ENCODE results near the gene CALN1. TPM values are rescaled to one million over a fixed set of nuclear protein-coding genes. Genes with fewer than 3 reads are reported as not detected.

CALN1 gene
- total RNA-seq, 1 donor from 2014 or later, result not detected

- no peak for TF ChIP-seq CTCF (IDR thresholded peaks at IDR 0.05; ENCODE audit: insufficient read depth, low read depth, low read length)
- no peak for TF ChIP-seq EZH2 (IDR thresholded peaks at IDR 0.05; ENCODE audit: insufficient read depth, low read length)
- H3K9me3 ChIP-seq (ENCODE audit: insufficient read depth, low read depth, low read length), result peaks cover 16% of the 10 kb centered on the region
- H3K36me3 ChIP-seq (ENCODE audit: insufficient read depth, low read length), result no peaks in the 10 kb centered on the region
- no peak overlapping the region for H3K4me3 Mint-ChIP-seq (ENCODE audit: unreplicated experiment)
- DNase-seq (ENCODE audit: low read depth) (no peak), FAIRE-seq (no peak)
- H3K27ac Mint-ChIP-seq (ENCODE audit: unreplicated experiment), result no peak overlapping the region
- H3K4me1 Mint-ChIP-seq (ENCODE audit: low read depth, unreplicated experiment), result peaks cover 7% of the 10 kb centered on the region
- H3K27ac ChIP-seq (ENCODE audit: low read depth, low read length), result no peak overlapping the region
- peaks cover 2% of the 10 kb centered on the region for H3K27me3 Mint-ChIP-seq (ENCODE audit: low read depth, unreplicated experiment)
- H3K36me3 Mint-ChIP-seq (ENCODE audit: low read depth, unreplicated experiment), result peaks cover 5% of the 10 kb centered on the region
- H3K9ac ChIP-seq (ENCODE audit: low read length), result no peak overlapping the region
- H3K4me1 ChIP-seq (ENCODE audit: insufficient read depth, low read length), result no peaks in the 10 kb centered on the region
- no peaks in the 10 kb centered on the region for H4K20me1 ChIP-seq (ENCODE audit: insufficient read depth, low read length)
- no peak overlapping the region for H3K4me2 ChIP-seq (ENCODE audit: low read length)
- H3K27me3 ChIP-seq (ENCODE audit: insufficient read depth, low read length), result no peaks in the 10 kb centered on the region
- H3K79me2 ChIP-seq (ENCODE audit: insufficient read depth, low read length), result no peaks in the 10 kb centered on the region
- H3K9me3 Mint-ChIP-seq (ENCODE audit: unreplicated experiment), result peaks cover 28% of the 10 kb centered on the region
- no peak overlapping the region for H3K4me3 ChIP-seq (ENCODE audit: insufficient read depth, low read depth, low read length)
- H2AFZ ChIP-seq (ENCODE audit: low read depth, low read length), result no peak overlapping the region
These were observed 628.0 kb downstream of the CALN1 start for GRCh38 chr7:71784180-71784579.

GRCh38 chr7:71783779-71784178, 628.4 kb downstream of the CALN1 start:
- Histone ChIP-seq H3K4me2 (ENCODE audit: low read length) (no peak overlapping the region), H3K9ac (ENCODE audit: low read length) (no peak overlapping the region), H3K36me3 (ENCODE audit: insufficient read depth, low read length) (no peaks in the 10 kb centered on the region), H3K27ac (ENCODE audit: low read depth, low read length) (no peak overlapping the region), H3K4me3 (ENCODE audit: insufficient read depth, low read depth, low read length) (no peak overlapping the region), H3K4me1 (ENCODE audit: insufficient read depth, low read length) (no peaks in the 10 kb centered on the region), H3K9me3 (ENCODE audit: insufficient read depth, low read depth, low read length) (peaks cover 16% of the 10 kb centered on the region), H3K79me2 (ENCODE audit: insufficient read depth, low read length) (no peaks in the 10 kb centered on the region), H4K20me1 (ENCODE audit: insufficient read depth, low read length) (no peaks in the 10 kb centered on the region), H3K27me3 (ENCODE audit: insufficient read depth, low read length) (no peaks in the 10 kb centered on the region), H2AFZ (ENCODE audit: low read depth, low read length) (no peak overlapping the region)
- Mint-ChIP-seq H3K36me3 (ENCODE audit: low read depth, unreplicated experiment) (peaks cover 5% of the 10 kb centered on the region), H3K9me3 (ENCODE audit: unreplicated experiment) (peaks cover 28% of the 10 kb centered on the region), H3K4me3 (ENCODE audit: unreplicated experiment) (no peak overlapping the region), H3K27ac (ENCODE audit: unreplicated experiment) (no peak overlapping the region), H3K4me1 (ENCODE audit: low read depth, unreplicated experiment) (peaks cover 7% of the 10 kb centered on the region), H3K27me3 (ENCODE audit: low read depth, unreplicated experiment) (peaks cover 2% of the 10 kb centered on the region)
- no peak for TF ChIP-seq CTCF (IDR thresholded peaks at IDR 0.05; ENCODE audit: insufficient read depth, low read depth, low read length)
- TF ChIP-seq EZH2 (IDR thresholded peaks at IDR 0.05; ENCODE audit: insufficient read depth, low read length), result no peak
- DNase-seq (ENCODE audit: low read depth), result no peak
- no peak for FAIRE-seq

- FAIRE-seq (no peak), DNase-seq (ENCODE audit: low read depth) (no peak)
- H3K27ac ChIP-seq (ENCODE audit: low read depth, low read length), result no peak overlapping the region
- H3K9ac ChIP-seq (ENCODE audit: low read length), result no peak overlapping the region
- H3K4me1 ChIP-seq (ENCODE audit: insufficient read depth, low read length), result no peaks in the 10 kb centered on the region
- Mint-ChIP-seq H3K4me3 (ENCODE audit: unreplicated experiment) (no peak overlapping the region), H3K4me1 (ENCODE audit: low read depth, unreplicated experiment) (peaks cover 7% of the 10 kb centered on the region), H3K36me3 (ENCODE audit: low read depth, unreplicated experiment) (no peaks in the 10 kb centered on the region), H3K27ac (ENCODE audit: unreplicated experiment) (no peak overlapping the region), H3K27me3 (ENCODE audit: low read depth, unreplicated experiment) (peaks cover 2% of the 10 kb centered on the region), H3K9me3 (ENCODE audit: unreplicated experiment) (peaks cover 19% of the 10 kb centered on the region)
- no peak overlapping the region for H2AFZ ChIP-seq (ENCODE audit: low read depth, low read length)
- H3K27me3 ChIP-seq (ENCODE audit: insufficient read depth, low read length), result no peaks in the 10 kb centered on the region
- H3K36me3 ChIP-seq (ENCODE audit: insufficient read depth, low read length), result no peaks in the 10 kb centered on the region
- H3K79me2 ChIP-seq (ENCODE audit: insufficient read depth, low read length), result no peaks in the 10 kb centered on the region
- peaks cover 8% of the 10 kb centered on the region for H3K9me3 ChIP-seq (ENCODE audit: insufficient read depth, low read depth, low read length)
- no peak for TF ChIP-seq EZH2 (IDR thresholded peaks at IDR 0.05; ENCODE audit: insufficient read depth, low read length)
- TF ChIP-seq CTCF (IDR thresholded peaks at IDR 0.05; ENCODE audit: insufficient read depth, low read depth, low read length), result no peak
- H3K4me2 ChIP-seq (ENCODE audit: low read length), result no peak overlapping the region
- H4K20me1 ChIP-seq (ENCODE audit: insufficient read depth, low read length), result no peaks in the 10 kb centered on the region
- H3K4me3 ChIP-seq (ENCODE audit: insufficient read depth, low read depth, low read length), result no peak overlapping the region
These were observed 630.1 kb downstream of the CALN1 start for GRCh38 chr7:71782051-71782450.

All from astrocyte (in vitro differentiated cells and primary cell).